OCI-LY1 (cell line): ENCODE results near the gene DENND1A.

Experiments used
- H2AFZ ChIP-seq: fragments of 200-600 bp; sonication (generic), shearing (Covaris generic); 2 replicates; pipeline ENCODE4 v1.6.0; 2014; ENCODE audit warnings: antibody characterized with exemption, mild to moderate bottlenecking, low read length
- H3F3A ChIP-seq: fragments of 200-600 bp; sonication (generic), shearing (Covaris generic); 2 replicates; pipeline ENCODE4 v1.6.0; 2014; ENCODE audit warnings: mild to moderate bottlenecking, antibody characterized with exemption, low read length, moderate library complexity; ENCODE audit not compliant: insufficient read depth
- H3K27ac ChIP-seq: fragments of 200-600 bp; sonication (generic); 2 replicates; pipeline ENCODE4 v1.5.1; 2014; ENCODE audit warnings: low read length, mixed run types, mild to moderate bottlenecking, low read depth; ENCODE audit not compliant: poor library complexity, severe bottlenecking
- H3K27me3 ChIP-seq: fragments of 200-600 bp; sonication (generic); 2 replicates; pipeline ENCODE4 v1.6.0; 2014; ENCODE audit warnings: antibody characterized with exemption, mild to moderate bottlenecking, low read length, moderate library complexity; ENCODE audit not compliant: insufficient read depth
- H3K36me3 ChIP-seq: fragments of 200-600 bp; sonication (generic); 2 replicates; pipeline ENCODE4 v1.6.1; 2014; ENCODE audit warnings: mild to moderate bottlenecking, antibody characterized with exemption, low read length, moderate library complexity, mixed read lengths; ENCODE audit not compliant: insufficient read depth
- H3K4me1 ChIP-seq: fragments of 200-600 bp; sonication (generic); 2 replicates; pipeline ENCODE4 v1.5.1; 2014; ENCODE audit warnings: mild to moderate bottlenecking, low read length, moderate library complexity; ENCODE audit not compliant: insufficient read depth, severe bottlenecking
- H3K4me2 ChIP-seq: fragments of 200-600 bp; sonication (generic), shearing (Covaris generic); 2 replicates; pipeline ENCODE4 v1.6.1; 2014; ENCODE audit warnings: low read length
- H3K4me3 ChIP-seq: fragments of 200-600 bp; sonication (generic); 2 replicates; pipeline ENCODE4 v1.5.1; 2014; ENCODE audit warnings: low read length, low read depth, mild to moderate bottlenecking, mixed read lengths; ENCODE audit not compliant: poor library complexity, severe bottlenecking
- H3K79me2 ChIP-seq: fragments of 200-600 bp; shearing (Covaris generic); 2 replicates; pipeline ENCODE4 v1.6.1; 2016; ENCODE audit warnings: mixed run types, low read length, mixed read lengths; ENCODE audit not compliant: insufficient read depth
- H3K9ac ChIP-seq: fragments of 200-600 bp; sonication (generic), shearing (Covaris generic); 2 replicates; pipeline ENCODE4 v1.6.1; 2014; ENCODE audit warnings: mild to moderate bottlenecking, low read length, mixed read lengths
- H3K9me2 ChIP-seq: fragments of 200-600 bp; sonication (generic), shearing (Covaris generic); 2 replicates; pipeline ENCODE4 v1.6.1; 2014; ENCODE audit warnings: low read depth, mild to moderate bottlenecking, low read length, mixed read lengths
- H3K9me3 ChIP-seq: fragments of 200-600 bp; shearing (Covaris generic); 2 replicates; pipeline ENCODE4 v1.6.1; 2014; ENCODE audit warnings: low read length, mixed read lengths
- H4K20me1 ChIP-seq: fragments of 200-600 bp; sonication (generic), shearing (Covaris generic); 2 replicates; pipeline ENCODE4 v1.6.0; 2016; ENCODE audit warnings: mild to moderate bottlenecking, low read length; ENCODE audit not compliant: insufficient read depth
- EZH2 ChIP-seq: fragments of 200-600 bp; sonication (generic), shearing (Covaris generic); IDR thresholded peaks from 2 replicates; pipeline ENCODE4 v1.8.0; 2017; ENCODE audit warnings: borderline replicate concordance, mixed run types, mild to moderate bottlenecking, antibody characterized with exemption, low read length, moderate library complexity, mixed read lengths
- TF ChIP-seq, protein P1 (sequence below): fragments of 200-600 bp; sonication (generic), shearing (Covaris generic); IDR thresholded peaks from 2 replicates; pipeline ENCODE4 v1.5.1; 2017; ENCODE audit warnings: mild to moderate bottlenecking, antibody characterized with exemption, low read length, moderate library complexity, mixed read lengths

Gene DENND1A

DNA sequence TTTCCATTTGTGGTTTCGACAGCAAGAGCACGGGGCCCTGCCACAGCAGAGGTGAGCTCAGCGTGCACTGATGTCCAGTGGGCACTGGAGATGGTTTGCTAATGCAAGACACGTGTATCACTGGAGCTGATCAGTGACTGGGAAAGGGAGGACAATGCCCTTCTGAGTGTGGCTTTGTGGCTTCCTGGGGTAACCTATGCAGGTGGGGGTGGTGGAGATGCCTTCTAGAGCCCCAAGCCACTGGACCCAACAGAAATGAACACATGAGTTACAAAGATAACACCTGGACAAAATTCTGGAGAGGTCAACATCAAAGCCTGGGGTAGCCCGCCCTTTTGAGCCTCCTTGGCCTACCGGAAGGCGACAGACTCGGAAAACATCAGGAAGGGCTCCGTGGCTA lies 312.6 kb downstream of the DENND1A start:
- Histone ChIP-seq H2AFZ (no peak overlapping the region), H3K36me3 (no peaks in the 10 kb centered on the region), H3K9ac (no peak overlapping the region), H3K27ac (no peak overlapping the region), H4K20me1 (no peaks in the 10 kb centered on the region), H3K9me3 (no peaks in the 10 kb centered on the region), H3K79me2 (no peaks in the 10 kb centered on the region), H3K4me1 (peaks cover 20% of the 10 kb centered on the region), H3K27me3 (no peaks in the 10 kb centered on the region), H3F3A (no peaks in the 10 kb centered on the region; the same call in 1 of the 2 replicates), H3K4me3 (no peak overlapping the region), H3K4me2 (no peak overlapping the region), H3K9me2 (no peaks in the 10 kb centered on the region)
- TF ChIP-seq EZH2: no peak
- TF ChIP-seq, protein P1, sequence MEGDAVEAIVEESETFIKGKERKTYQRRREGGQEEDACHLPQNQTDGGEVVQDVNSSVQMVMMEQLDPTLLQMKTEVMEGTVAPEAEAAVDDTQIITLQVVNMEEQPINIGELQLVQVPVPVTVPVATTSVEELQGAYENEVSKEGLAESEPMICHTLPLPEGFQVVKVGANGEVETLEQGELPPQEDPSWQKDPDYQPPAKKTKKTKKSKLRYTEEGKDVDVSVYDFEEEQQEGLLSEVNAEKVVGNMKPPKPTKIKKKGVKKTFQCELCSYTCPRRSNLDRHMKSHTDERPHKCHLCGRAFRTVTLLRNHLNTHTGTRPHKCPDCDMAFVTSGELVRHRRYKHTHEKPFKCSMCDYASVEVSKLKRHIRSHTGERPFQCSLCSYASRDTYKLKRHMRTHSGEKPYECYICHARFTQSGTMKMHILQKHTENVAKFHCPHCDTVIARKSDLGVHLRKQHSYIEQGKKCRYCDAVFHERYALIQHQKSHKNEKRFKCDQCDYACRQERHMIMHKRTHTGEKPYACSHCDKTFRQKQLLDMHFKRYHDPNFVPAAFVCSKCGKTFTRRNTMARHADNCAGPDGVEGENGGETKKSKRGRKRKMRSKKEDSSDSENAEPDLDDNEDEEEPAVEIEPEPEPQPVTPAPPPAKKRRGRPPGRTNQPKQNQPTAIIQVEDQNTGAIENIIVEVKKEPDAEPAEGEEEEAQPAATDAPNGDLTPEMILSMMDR: no peak

DNA sequence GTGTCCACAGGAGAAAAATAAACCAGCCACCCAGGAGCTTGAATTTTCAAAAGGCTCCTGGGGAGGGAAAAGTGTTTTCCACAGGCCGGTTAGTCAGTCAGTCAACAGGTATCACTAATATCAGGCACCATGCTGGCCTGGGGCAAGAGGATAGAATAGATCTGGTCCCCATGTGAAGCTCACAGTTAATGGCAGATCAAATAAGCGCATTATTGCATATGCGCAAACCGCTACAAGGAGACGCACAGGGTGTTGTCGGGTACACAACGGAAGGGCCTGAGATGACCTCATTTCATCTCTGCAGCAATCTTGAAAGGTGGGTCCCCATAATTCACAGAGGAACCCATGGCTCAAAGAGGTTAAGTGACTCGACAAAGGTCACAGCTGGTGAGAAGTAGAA lies 313.2 kb downstream of the DENND1A start:
- H4K20me1 ChIP-seq: no peaks in the 10 kb centered on the region
- H3K9me3 ChIP-seq: no peaks in the 10 kb centered on the region
- no peaks in the 10 kb centered on the region for H3K9me2 ChIP-seq
- no peaks in the 10 kb centered on the region for H3K27me3 ChIP-seq
- no peak overlapping the region for H3K9ac ChIP-seq
- peaks cover 20% of the 10 kb centered on the region for H3K4me1 ChIP-seq
- no peaks in the 10 kb centered on the region for H3F3A ChIP-seq
- TF ChIP-seq, protein P1: no peak
- no peak for TF ChIP-seq EZH2
- H3K4me3 ChIP-seq: no peak overlapping the region
- H3K27ac ChIP-seq: no peak overlapping the region
- H3K4me2 ChIP-seq: no peak overlapping the region
- H3K36me3 ChIP-seq: no peaks in the 10 kb centered on the region
- H2AFZ ChIP-seq: no peak overlapping the region
- H3K79me2 ChIP-seq: no peaks in the 10 kb centered on the region

GRCh38 chr9:123615381-123615780 lies 314.5 kb downstream of the DENND1A start:
- H3K79me2 ChIP-seq: no peaks in the 10 kb centered on the region

More at GRCh38 chr9:123615381-123615780, 314.5 kb downstream of the DENND1A start:
- Histone ChIP-seq H3F3A (no peaks in the 10 kb centered on the region), H3K9ac (no peak overlapping the region; the same call in 1 of the 2 replicates), H3K4me2 (peak overlapping the region; percentile 4; the same call in 1 of the 2 replicates), H4K20me1 (no peaks in the 10 kb centered on the region), H3K4me1 (peaks cover 24% of the 10 kb centered on the region), H3K4me3 (no peak overlapping the region), H3K36me3 (no peaks in the 10 kb centered on the region), H3K27ac (peak overlapping the region; percentile 27), H3K9me3 (no peaks in the 10 kb centered on the region), H2AFZ (no peak overlapping the region), H3K27me3 (no peaks in the 10 kb centered on the region), H3K9me2 (no peaks in the 10 kb centered on the region)
- TF ChIP-seq EZH2: no peak
- TF ChIP-seq, protein P1: peak; percentile 14; the same call in 1 of the 2 replicates
